Measurements from ENCODE around the gene IGFBP6. TPM values are rescaled to one million over a fixed set of nuclear protein-coding genes. Genes with fewer than 3 reads are reported as not detected.

Gene IGFBP6
- total and polyA plus RNA-seq, 7 donors = 3.0 to 444 (median 133) TPM

GRCh38 chr12:53097207-53097563 lies 282 bp upstream of the IGFBP6 start:
- peak; percentile 83 for DNase-seq
- Histone ChIP-seq H3K9me3 (no peaks in the 10 kb centered on the region), H3K36me3 (peaks cover 0 to 8% (median 0%) of the 10 kb centered on the region in 4 donors), H3K4me1 (peaks cover 0 to 33% (median 29%) of the 10 kb centered on the region in 4 donors), H3K27ac (peak overlapping the region; percentile 77 to 93 (median 84)), H3K4me3 (peak overlapping the region; percentile 38 to 69 (median 58)), H3K27me3 (no peaks in the 10 kb centered on the region)
- intact Hi-C loops (cut with DNase I) = no loop called here
- WGBS, 2 donors = 5 to 6% methylated on average over 9 of the region's 9 CpGs
- no peak for TF ChIP-seq EP300 (IDR thresholded peaks at IDR 0.05)
- TF ChIP-seq CTCF (IDR thresholded peaks at IDR 0.05) = no peak
- TF ChIP-seq POLR2AphosphoS5 (IDR thresholded peaks at IDR 0.05) = peak in 1 of 4 donors; percentile 4

- peak; percentile 86 for DNase-seq
- 52 to 58% methylated on average over 13 of the region's 13 CpGs for WGBS, 2 donors
- peaks cover 0 to 33% (median 29%) of the 10 kb centered on the region in 4 donors for H3K4me1 ChIP-seq
- TF ChIP-seq CTCF (IDR thresholded peaks at IDR 0.05) (no peak), POLR2AphosphoS5 (IDR thresholded peaks at IDR 0.05) (peak; percentile 15 to 56 (median 40))
- intact Hi-C loops (cut with DNase I) = loop anchor here (2.0 kb wide), 1 partner anchor 20 kb away; the partner anchor contains the start of gene SPRYD3
- H3K36me3 ChIP-seq = peaks cover 0 to 8% (median 0%) of the 10 kb centered on the region in 4 donors
- peak overlapping the region; percentile 77 to 93 (median 84) for H3K27ac ChIP-seq
- H3K9me3 ChIP-seq = no peaks in the 10 kb centered on the region
- no peaks in the 10 kb centered on the region for H3K27me3 ChIP-seq
- H3K4me3 ChIP-seq = peak overlapping the region; percentile 38 to 69 (median 58)
Observed at GRCh38 chr12:53098354-53098981, 1.0 kb downstream of the IGFBP6 start.

DNA sequence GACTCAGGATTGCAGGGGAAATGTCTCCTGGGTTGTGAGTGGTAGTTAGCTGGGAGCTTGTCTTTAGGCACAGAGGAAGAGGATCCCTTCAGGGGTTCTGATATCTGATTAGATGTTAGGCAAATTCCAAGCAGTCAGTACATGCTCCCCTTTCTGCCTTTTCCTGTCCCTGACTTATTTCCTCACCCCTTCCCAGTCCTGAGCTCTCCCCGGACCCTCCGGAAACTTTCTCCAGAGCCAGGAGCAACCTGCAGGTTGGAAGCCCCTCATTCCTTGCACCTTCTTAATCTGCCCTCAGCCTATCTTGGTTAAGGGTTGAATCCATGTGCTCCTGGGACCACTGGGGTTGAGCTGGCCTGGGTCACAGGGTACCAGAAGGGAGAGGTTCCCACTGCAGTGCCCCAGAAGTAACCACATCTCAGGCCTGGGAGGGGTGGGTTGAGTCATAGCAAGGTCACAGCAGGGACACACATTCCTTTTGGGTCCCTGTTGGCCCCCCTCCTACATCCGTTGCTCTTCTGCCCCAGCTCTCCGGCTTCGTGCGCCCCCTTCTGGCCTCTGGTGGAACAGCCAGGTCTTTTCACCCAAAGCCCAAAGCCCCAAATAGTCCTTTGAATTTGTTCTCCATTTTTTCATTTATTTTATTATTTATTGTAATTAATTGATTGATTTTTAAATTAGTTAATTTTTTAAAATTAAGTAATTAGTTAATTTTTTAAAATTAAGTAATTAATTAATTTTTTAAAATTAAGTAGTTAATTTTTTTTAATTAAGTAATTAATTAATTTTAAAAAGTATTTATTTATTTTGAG lies 1.8 kb downstream of the IGFBP6 start:
- H3K27ac ChIP-seq = peak overlapping the region; percentile 77 to 93 (median 84)
- no peak for TF ChIP-seq EP300 (IDR thresholded peaks at IDR 0.05)
- TF ChIP-seq POLR2AphosphoS5 (IDR thresholded peaks at IDR 0.05) = peak; percentile 57 to 76 (median 71)
- peak in 1 of 2 donors; percentile 18 for TF ChIP-seq POLR2A (IDR thresholded peaks at IDR 0.05)
- TF ChIP-seq CTCF (IDR thresholded peaks at IDR 0.05) = peak; percentile 93 to 98 (median 96)
- WGBS, 2 donors = 24 to 25% methylated on average over 6 of the region's 6 CpGs
- intact Hi-C loops (cut with DNase I) = loop anchor here (1.0 to 2.0 kb wide), 2 partner anchors 20 to 33 kb away; partner anchors contain the start of gene SPRYD3
- H3K4me3 ChIP-seq = peak overlapping the region; percentile 38 to 69 (median 58)
- H3K4me1 ChIP-seq = peaks cover 0 to 33% (median 29%) of the 10 kb centered on the region in 4 donors
- DNase-seq = peak; percentile 97
- H3K36me3 ChIP-seq = peaks cover 0 to 8% (median 0%) of the 10 kb centered on the region in 4 donors
- no peaks in the 10 kb centered on the region for H3K9me3 ChIP-seq
- no peaks in the 10 kb centered on the region for H3K27me3 ChIP-seq

DNA sequence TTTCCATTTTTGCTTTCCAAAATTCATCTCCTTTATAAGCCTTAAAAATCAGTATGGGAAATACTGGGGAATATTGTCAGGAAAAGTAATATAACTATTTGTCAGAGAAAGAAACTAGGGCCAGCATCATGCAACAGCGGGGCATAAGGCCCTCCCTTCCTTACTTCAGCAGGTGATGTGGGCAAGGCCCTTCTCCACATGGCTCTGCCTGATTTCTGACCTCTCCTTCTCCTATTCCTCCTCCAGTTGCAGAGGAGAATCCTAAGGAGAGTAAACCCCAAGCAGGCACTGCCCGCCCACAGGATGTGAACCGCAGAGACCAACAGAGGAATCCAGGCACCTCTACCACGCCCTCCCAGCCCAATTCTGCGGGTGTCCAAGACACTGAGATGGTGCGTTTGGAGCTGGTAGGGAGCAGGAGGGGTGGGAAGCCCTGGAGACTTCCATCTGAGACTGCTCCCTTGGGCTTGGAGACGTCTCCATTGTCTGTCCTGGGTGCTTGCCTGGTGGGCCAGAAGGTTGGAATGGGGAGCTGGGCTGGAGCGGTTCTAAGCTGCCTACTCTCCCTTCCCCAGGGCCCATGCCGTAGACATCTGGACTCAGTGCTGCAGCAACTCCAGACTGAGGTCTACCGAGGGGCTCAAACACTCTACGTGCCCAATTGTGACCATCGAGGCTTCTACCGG lies 3.1 kb downstream of the IGFBP6 start:
- Histone ChIP-seq H3K36me3 (peaks cover 0 to 8% (median 0%) of the 10 kb centered on the region in 4 donors), H3K9me3 (no peaks in the 10 kb centered on the region), H3K4me1 (peaks cover 0 to 33% (median 29%) of the 10 kb centered on the region in 4 donors), H3K27me3 (no peaks in the 10 kb centered on the region), H3K4me3 (no peak overlapping the region), H3K27ac (no peak overlapping the region)
- intact Hi-C loops (cut with DNase I) = no loop called here
- TF ChIP-seq POLR2A (IDR thresholded peaks at IDR 0.05) (no peak), CTCF (IDR thresholded peaks at IDR 0.05) (no peak)
- 87 to 92% methylated on average over 13 of the region's 13 CpGs for WGBS, 2 donors
- DNase-seq = peak; percentile 62

All from sigmoid colon (tissue), 7 donors.